DND-41 (cell line): ENCODE data around the gene SOD1.

ENCODE experiments used
- ATAC-seq: fragments of 200-7000 bp; cut with Tn5 transposase; 3 replicates; pipeline ENCODE4 v1.9.1; 2021; ENCODE audit warnings: low read depth; ENCODE audit not compliant: insufficient read depth
- DNase-seq: peaks from one replicate; pipeline ENCODE4 v3.0.0-alpha.2; 2020
- H2AFZ ChIP-seq: 2 replicates; pipeline ENCODE4 v1.6.0; 2012; ENCODE audit warnings: low read depth, low read length
- H3K27ac ChIP-seq: 2 replicates; pipeline ENCODE4 v1.5.1; 2012; ENCODE audit warnings: low read length, inconsistent platforms
- H3K27me3 ChIP-seq: fragments of 200-600 bp; sonication (generic); 2 replicates; pipeline ENCODE4 v1.6.0; 2012; ENCODE audit warnings: low read length, mild to moderate bottlenecking, inconsistent platforms; ENCODE audit not compliant: insufficient read depth, poor library complexity
- H3K36me3 ChIP-seq: 2 replicates; pipeline ENCODE4 v1.5.1; 2012; ENCODE audit warnings: low read length, inconsistent platforms; ENCODE audit not compliant: insufficient read depth
- H3K4me1 ChIP-seq: 2 replicates; pipeline ENCODE4 v1.5.1; 2012; ENCODE audit warnings: mild to moderate bottlenecking, low read length; ENCODE audit not compliant: insufficient read depth
- H3K4me2 ChIP-seq: 2 replicates; pipeline ENCODE4 v1.6.0; 2012; ENCODE audit warnings: mild to moderate bottlenecking, moderate library complexity, low read length, inconsistent platforms; ENCODE audit not compliant: insufficient read depth
- H3K4me3 ChIP-seq, 2 experiments: fragments of 200-600 bp in 1 of 2; shearing (Covaris generic) in 1 of 2; 2 replicates each; pipeline ENCODE4 v1.5.1; 2012 to 2016; ENCODE audit warnings: inconsistent platforms in 2 of 2, low read length in 2 of 2, mild to moderate bottlenecking in 2 of 2, low read depth in 1 of 2, moderate library complexity in 1 of 2
- H3K79me2 ChIP-seq: 2 replicates; pipeline ENCODE4 v1.6.0; 2012; ENCODE audit warnings: low read length, inconsistent platforms; ENCODE audit not compliant: insufficient read depth
- H3K9ac ChIP-seq: 2 replicates; pipeline ENCODE4 v1.6.0; 2012; ENCODE audit warnings: low read depth, mild to moderate bottlenecking, inconsistent platforms, low read length, moderate library complexity
- H3K9me3 ChIP-seq: 2 replicates; pipeline ENCODE4 v1.5.1; 2012; ENCODE audit warnings: low read length, moderate library complexity, mild to moderate bottlenecking, inconsistent platforms; ENCODE audit not compliant: insufficient read depth, severe bottlenecking
- H4K20me1 ChIP-seq: 2 replicates; pipeline ENCODE4 v1.6.0; 2012; ENCODE audit warnings: low read length; ENCODE audit not compliant: insufficient read depth
- CTCF ChIP-seq: IDR thresholded peaks from 2 replicates; pipeline ENCODE4 v1.5.1; 2012; ENCODE audit warnings: borderline replicate concordance, low read length, moderate library complexity, mild to moderate bottlenecking; ENCODE audit not compliant: poor library complexity, severe bottlenecking; ENCODE audit errors: extremely low read depth
- EZH2 ChIP-seq: IDR thresholded peaks from 3 replicates; pipeline ENCODE4 v1.6.1; 2012; ENCODE audit warnings: borderline replicate concordance, low read depth, mild to moderate bottlenecking, moderate library complexity, low read length, inconsistent platforms; ENCODE audit not compliant: severe bottlenecking

SOD1 gene

GRCh38 chr21:31673321-31673912 is 13.9 kb downstream of the SOD1 start:
- Histone ChIP-seq H3K79me2 (no peaks in the 10 kb centered on the region), H3K4me2 (no peak overlapping the region), H3K4me1 (no peaks in the 10 kb centered on the region), H3K9me3 (no peaks in the 10 kb centered on the region), H3K9ac (no peak overlapping the region), H2AFZ (no peak overlapping the region), H3K27me3 (no peaks in the 10 kb centered on the region), H3K4me3 (no peak overlapping the region), H4K20me1 (peaks cover 4% of the 10 kb centered on the region; the same call in 1 of the 2 replicates), H3K36me3 (peaks cover 53% of the 10 kb centered on the region), H3K27ac (no peak overlapping the region)
- TF ChIP-seq CTCF = no peak
- ATAC-seq = no peak
- DNase-seq = no peak

GRCh38 chr21:31675318-31675717 is 15.8 kb downstream of the SOD1 start:
- no peaks in the 10 kb centered on the region for H3K4me1 ChIP-seq
- ATAC-seq = no peak
- no peak overlapping the region for H3K27ac ChIP-seq
- no peak overlapping the region for H2AFZ ChIP-seq
- no peak for DNase-seq
- no peak overlapping the region for H3K4me2 ChIP-seq
- H3K4me3 ChIP-seq = no peak overlapping the region
- no peaks in the 10 kb centered on the region for H3K79me2 ChIP-seq
- no peaks in the 10 kb centered on the region for H3K27me3 ChIP-seq
- peaks cover 48% of the 10 kb centered on the region for H3K36me3 ChIP-seq
- no peaks in the 10 kb centered on the region for H3K9me3 ChIP-seq
- H3K9ac ChIP-seq = no peak overlapping the region
- H4K20me1 ChIP-seq = peaks cover 6% of the 10 kb centered on the region; the same call in 1 of the 2 replicates
- TF ChIP-seq CTCF = no peak
- no peak for TF ChIP-seq EZH2

GRCh38 chr21:31675960-31676359 is 16.5 kb downstream of the SOD1 start:
- DNase-seq = no peak
- Histone ChIP-seq H3K36me3 (peaks cover 46% of the 10 kb centered on the region), H3K4me1 (no peaks in the 10 kb centered on the region), H3K79me2 (no peaks in the 10 kb centered on the region), H3K4me3 (no peak overlapping the region), H3K9me3 (no peaks in the 10 kb centered on the region), H3K9ac (no peak overlapping the region), H3K4me2 (no peak overlapping the region), H4K20me1 (peaks cover 6% of the 10 kb centered on the region; the same call in 1 of the 2 replicates), H3K27me3 (no peaks in the 10 kb centered on the region), H3K27ac (no peak overlapping the region), H2AFZ (no peak overlapping the region)
- TF ChIP-seq EZH2 = no peak
- no peak for TF ChIP-seq CTCF
- ATAC-seq = no peak

GRCh38 chr21:31677047-31677446 is 17.6 kb downstream of the SOD1 start:
- Histone ChIP-seq H2AFZ (no peak overlapping the region), H3K27ac (no peak overlapping the region), H4K20me1 (peaks cover 9% of the 10 kb centered on the region; the same call in 1 of the 2 replicates), H3K4me1 (no peaks in the 10 kb centered on the region), H3K9me3 (no peaks in the 10 kb centered on the region), H3K27me3 (no peaks in the 10 kb centered on the region), H3K4me3 (no peak overlapping the region), H3K79me2 (no peaks in the 10 kb centered on the region), H3K4me2 (no peak overlapping the region), H3K36me3 (peaks cover 46% of the 10 kb centered on the region), H3K9ac (no peak overlapping the region)
- DNase-seq (no peak), ATAC-seq (no peak)
- TF ChIP-seq CTCF (no peak), EZH2 (no peak)
